SK-N-SH treated with all-trans-retinoic acid at 6 μM for 48 hours (cell line): Measurements from ENCODE around the gene SEC23A.

Experiments used
- ARNTL ChIP-seq: fragments of 450-650 bp; formaldehyde crosslinking; IDR thresholded peaks from 2 replicates; pipeline ENCODE4 v1.5.0; 2020; ENCODE audit warnings: low read depth, mild to moderate bottlenecking, moderate library complexity, borderline replicate concordance
- GLIS3 ChIP-seq: fragments of 250-450 bp; sonication (Bioruptor Pico); IDR thresholded peaks from 2 replicates; pipeline ENCODE4 v1.5.0; 2020; ENCODE audit warnings: mild to moderate bottlenecking, moderate library complexity
- OSR1 ChIP-seq: fragments of 250-450 bp; sonication (Bioruptor Pico); IDR thresholded peaks from 2 replicates; pipeline ENCODE4 v1.8.0; 2022; ENCODE audit warnings: moderate library complexity, mild to moderate bottlenecking, inconsistent platforms
- SNAI2 ChIP-seq: fragments of 250-450 bp; sonication (Bioruptor Pico); IDR thresholded peaks from 2 replicates; pipeline ENCODE4 v1.5.0; 2020; ENCODE audit warnings: mild to moderate bottlenecking, moderate library complexity
- TF ChIP-seq, protein P1 (sequence below): fragments of 250-450 bp; sonication (Bioruptor Pico); IDR thresholded peaks from 2 replicates; pipeline ENCODE4 v1.5.1; 2020; ENCODE audit warnings: low read depth, mild to moderate bottlenecking, moderate library complexity

DNA sequence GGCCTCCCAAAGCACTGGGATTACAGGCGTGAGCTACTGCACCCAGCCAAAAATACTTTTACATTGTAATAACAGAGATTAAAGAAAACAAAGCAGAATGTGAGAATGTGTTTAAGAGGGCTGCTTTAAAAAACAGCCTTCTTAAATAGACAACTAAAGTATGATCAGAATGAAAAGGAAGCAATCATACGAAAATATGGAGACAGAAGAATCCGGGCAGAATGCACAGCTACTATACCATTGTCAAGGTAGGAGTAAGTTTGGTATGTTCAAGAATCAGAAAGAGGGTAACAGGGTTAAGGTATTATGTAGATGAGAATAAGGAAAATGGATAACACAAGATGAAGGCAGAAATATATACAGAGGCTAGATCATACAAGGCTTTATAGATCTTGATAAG is 8.5 kb downstream of the SEC23A start:
- no peak for TF ChIP-seq ARNTL (CRISPR knock-in tag)
- TF ChIP-seq GLIS3 (CRISPR knock-in tag) = no peak
- TF ChIP-seq, protein P1, sequence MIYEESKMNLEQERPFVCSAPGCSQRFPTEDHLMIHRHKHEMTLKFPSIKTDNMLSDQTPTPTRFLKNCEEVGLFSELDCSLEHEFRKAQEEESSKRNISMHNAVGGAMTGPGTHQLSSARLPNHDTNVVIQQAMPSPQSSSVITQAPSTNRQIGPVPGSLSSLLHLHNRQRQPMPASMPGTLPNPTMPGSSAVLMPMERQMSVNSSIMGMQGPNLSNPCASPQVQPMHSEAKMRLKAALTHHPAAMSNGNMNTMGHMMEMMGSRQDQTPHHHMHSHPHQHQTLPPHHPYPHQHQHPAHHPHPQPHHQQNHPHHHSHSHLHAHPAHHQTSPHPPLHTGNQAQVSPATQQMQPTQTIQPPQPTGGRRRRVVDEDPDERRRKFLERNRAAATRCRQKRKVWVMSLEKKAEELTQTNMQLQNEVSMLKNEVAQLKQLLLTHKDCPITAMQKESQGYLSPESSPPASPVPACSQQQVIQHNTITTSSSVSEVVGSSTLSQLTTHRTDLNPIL (CRISPR knock-in tag) = no peak
- TF ChIP-seq OSR1 (CRISPR knock-in tag) = no peak
- no peak for TF ChIP-seq SNAI2
